Kidney epithelial cell (primary cell): ENCODE measurements around the gene RPS27L. TPM values are rescaled to one million over a fixed set of nuclear protein-coding genes. Genes with fewer than 3 reads are reported as not detected.

Experiments
- DNase-seq: peaks from one replicate; pipeline ENCODE4 v3.0.0-alpha.2; 2010; ENCODE audit warnings: low read depth
- H3K27me3 ChIP-seq: 2 replicates; pipeline ENCODE4 v1.6.0; 2011; ENCODE audit warnings: low read length; ENCODE audit not compliant: control insufficient read depth, insufficient read depth
- H3K36me3 ChIP-seq: 2 replicates; pipeline ENCODE4 v1.5.1; 2011; ENCODE audit warnings: low read length; ENCODE audit not compliant: control insufficient read depth, insufficient read depth
- H3K4me3 ChIP-seq: 2 replicates; pipeline ENCODE4 v1.5.1; 2011; ENCODE audit warnings: low read depth, mild to moderate bottlenecking, control low read depth, low read length
- total RNA-seq: library from RNA; depleted of rRNA; stranded (reverse); fragments of >200 nt; gene quantifications from 2 replicates; pipeline ENCODE4 v1.2.3, GENCODE V29; 2015
- TF ChIP-seq, protein P1 (sequence below): IDR thresholded peaks from 2 replicates; pipeline ENCODE4 v1.5.1; 2011; ENCODE audit warnings: mild to moderate bottlenecking, moderate library complexity, low read length, control low read depth, inconsistent platforms; ENCODE audit not compliant: insufficient read depth, poor library complexity, severe bottlenecking

The RPS27L gene
- total RNA-seq, 1 donor from 2014 or later = 150 TPM

GRCh38 chr15:63114465-63114864, 42.8 kb downstream of the RPS27L start:
- no peak for DNase-seq
- Histone ChIP-seq H3K4me3 (no peak overlapping the region), H3K27me3 (no peaks in the 10 kb centered on the region), H3K36me3 (no peaks in the 10 kb centered on the region)
- TF ChIP-seq, protein P1, sequence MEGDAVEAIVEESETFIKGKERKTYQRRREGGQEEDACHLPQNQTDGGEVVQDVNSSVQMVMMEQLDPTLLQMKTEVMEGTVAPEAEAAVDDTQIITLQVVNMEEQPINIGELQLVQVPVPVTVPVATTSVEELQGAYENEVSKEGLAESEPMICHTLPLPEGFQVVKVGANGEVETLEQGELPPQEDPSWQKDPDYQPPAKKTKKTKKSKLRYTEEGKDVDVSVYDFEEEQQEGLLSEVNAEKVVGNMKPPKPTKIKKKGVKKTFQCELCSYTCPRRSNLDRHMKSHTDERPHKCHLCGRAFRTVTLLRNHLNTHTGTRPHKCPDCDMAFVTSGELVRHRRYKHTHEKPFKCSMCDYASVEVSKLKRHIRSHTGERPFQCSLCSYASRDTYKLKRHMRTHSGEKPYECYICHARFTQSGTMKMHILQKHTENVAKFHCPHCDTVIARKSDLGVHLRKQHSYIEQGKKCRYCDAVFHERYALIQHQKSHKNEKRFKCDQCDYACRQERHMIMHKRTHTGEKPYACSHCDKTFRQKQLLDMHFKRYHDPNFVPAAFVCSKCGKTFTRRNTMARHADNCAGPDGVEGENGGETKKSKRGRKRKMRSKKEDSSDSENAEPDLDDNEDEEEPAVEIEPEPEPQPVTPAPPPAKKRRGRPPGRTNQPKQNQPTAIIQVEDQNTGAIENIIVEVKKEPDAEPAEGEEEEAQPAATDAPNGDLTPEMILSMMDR = no peak

GRCh38 chr15:63112871-63113270, 44.4 kb downstream of the RPS27L start:
- TF ChIP-seq, protein P1 = no peak
- DNase-seq = no peak
- no peaks in the 10 kb centered on the region for H3K27me3 ChIP-seq
- no peaks in the 10 kb centered on the region for H3K36me3 ChIP-seq
- no peak overlapping the region for H3K4me3 ChIP-seq

DNA sequence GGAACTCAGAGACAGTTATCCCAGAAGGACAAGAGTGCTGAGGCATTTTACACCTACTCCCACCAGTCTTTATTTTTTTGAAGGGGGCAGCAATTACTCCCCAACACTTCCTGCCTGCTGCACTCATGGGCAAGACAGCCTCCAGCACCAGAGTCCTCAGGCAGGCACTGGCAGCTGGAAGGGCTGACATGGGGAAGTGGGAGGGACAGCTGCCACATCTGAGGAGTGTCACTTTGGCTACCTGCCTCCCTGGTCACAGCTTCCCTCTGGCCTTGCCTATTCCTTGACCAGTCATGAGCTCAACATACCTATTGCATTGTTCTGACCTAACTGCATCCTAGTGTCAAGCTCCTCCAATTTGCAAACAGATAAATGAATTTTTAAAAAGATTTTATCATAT, 45.8 kb downstream of the RPS27L start:
- H3K27me3 ChIP-seq = no peaks in the 10 kb centered on the region
- H3K36me3 ChIP-seq = no peaks in the 10 kb centered on the region
- no peak overlapping the region for H3K4me3 ChIP-seq
- TF ChIP-seq, protein P1 = no peak
- DNase-seq = no peak

GRCh38 chr15:63110428-63111026, 46.8 kb downstream of the RPS27L start:
- TF ChIP-seq, protein P1 = no peak
- Histone ChIP-seq H3K27me3 (no peaks in the 10 kb centered on the region), H3K4me3 (no peak overlapping the region), H3K36me3 (no peaks in the 10 kb centered on the region)
- no peak for DNase-seq

DNA sequence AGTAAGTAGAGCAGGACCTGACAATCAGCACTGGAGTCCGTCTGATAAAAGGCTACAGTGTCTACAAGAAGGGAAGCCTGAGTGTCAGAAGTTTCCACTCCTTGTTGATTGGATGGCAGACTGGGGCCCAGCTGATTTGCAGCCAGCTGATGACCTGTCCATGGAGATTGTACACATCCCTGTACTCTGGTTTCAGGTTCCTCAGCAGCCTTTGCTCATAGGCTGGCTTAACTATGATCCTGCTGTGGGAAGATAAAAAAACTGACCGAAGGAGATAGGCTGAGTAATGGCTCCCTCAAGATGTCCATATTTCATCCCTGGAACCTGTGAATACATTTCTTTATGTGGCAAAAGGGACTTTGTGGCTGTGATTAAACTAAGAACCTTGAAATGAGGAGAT, 47.4 kb downstream of the RPS27L start:
- Histone ChIP-seq H3K27me3 (no peaks in the 10 kb centered on the region), H3K4me3 (no peak overlapping the region), H3K36me3 (no peaks in the 10 kb centered on the region)
- TF ChIP-seq, protein P1 = no peak
- DNase-seq = no peak

GRCh38 chr15:63109498-63109897, 47.8 kb downstream of the RPS27L start:
- no peak for DNase-seq
- H3K36me3 ChIP-seq = no peaks in the 10 kb centered on the region
- H3K27me3 ChIP-seq = no peaks in the 10 kb centered on the region
- TF ChIP-seq, protein P1 = no peak
- no peak overlapping the region for H3K4me3 ChIP-seq
